Measurements from ENCODE around the gene LRRC32. TPM values are rescaled to one million over a fixed set of nuclear protein-coding genes. Genes with fewer than 3 reads are reported as not detected.

LRRC32 gene
- total and polyA plus RNA-seq, 2 experiments from 2014 or later: 0.42 to 0.58 TPM

- TF ChIP-seq, protein P1, sequence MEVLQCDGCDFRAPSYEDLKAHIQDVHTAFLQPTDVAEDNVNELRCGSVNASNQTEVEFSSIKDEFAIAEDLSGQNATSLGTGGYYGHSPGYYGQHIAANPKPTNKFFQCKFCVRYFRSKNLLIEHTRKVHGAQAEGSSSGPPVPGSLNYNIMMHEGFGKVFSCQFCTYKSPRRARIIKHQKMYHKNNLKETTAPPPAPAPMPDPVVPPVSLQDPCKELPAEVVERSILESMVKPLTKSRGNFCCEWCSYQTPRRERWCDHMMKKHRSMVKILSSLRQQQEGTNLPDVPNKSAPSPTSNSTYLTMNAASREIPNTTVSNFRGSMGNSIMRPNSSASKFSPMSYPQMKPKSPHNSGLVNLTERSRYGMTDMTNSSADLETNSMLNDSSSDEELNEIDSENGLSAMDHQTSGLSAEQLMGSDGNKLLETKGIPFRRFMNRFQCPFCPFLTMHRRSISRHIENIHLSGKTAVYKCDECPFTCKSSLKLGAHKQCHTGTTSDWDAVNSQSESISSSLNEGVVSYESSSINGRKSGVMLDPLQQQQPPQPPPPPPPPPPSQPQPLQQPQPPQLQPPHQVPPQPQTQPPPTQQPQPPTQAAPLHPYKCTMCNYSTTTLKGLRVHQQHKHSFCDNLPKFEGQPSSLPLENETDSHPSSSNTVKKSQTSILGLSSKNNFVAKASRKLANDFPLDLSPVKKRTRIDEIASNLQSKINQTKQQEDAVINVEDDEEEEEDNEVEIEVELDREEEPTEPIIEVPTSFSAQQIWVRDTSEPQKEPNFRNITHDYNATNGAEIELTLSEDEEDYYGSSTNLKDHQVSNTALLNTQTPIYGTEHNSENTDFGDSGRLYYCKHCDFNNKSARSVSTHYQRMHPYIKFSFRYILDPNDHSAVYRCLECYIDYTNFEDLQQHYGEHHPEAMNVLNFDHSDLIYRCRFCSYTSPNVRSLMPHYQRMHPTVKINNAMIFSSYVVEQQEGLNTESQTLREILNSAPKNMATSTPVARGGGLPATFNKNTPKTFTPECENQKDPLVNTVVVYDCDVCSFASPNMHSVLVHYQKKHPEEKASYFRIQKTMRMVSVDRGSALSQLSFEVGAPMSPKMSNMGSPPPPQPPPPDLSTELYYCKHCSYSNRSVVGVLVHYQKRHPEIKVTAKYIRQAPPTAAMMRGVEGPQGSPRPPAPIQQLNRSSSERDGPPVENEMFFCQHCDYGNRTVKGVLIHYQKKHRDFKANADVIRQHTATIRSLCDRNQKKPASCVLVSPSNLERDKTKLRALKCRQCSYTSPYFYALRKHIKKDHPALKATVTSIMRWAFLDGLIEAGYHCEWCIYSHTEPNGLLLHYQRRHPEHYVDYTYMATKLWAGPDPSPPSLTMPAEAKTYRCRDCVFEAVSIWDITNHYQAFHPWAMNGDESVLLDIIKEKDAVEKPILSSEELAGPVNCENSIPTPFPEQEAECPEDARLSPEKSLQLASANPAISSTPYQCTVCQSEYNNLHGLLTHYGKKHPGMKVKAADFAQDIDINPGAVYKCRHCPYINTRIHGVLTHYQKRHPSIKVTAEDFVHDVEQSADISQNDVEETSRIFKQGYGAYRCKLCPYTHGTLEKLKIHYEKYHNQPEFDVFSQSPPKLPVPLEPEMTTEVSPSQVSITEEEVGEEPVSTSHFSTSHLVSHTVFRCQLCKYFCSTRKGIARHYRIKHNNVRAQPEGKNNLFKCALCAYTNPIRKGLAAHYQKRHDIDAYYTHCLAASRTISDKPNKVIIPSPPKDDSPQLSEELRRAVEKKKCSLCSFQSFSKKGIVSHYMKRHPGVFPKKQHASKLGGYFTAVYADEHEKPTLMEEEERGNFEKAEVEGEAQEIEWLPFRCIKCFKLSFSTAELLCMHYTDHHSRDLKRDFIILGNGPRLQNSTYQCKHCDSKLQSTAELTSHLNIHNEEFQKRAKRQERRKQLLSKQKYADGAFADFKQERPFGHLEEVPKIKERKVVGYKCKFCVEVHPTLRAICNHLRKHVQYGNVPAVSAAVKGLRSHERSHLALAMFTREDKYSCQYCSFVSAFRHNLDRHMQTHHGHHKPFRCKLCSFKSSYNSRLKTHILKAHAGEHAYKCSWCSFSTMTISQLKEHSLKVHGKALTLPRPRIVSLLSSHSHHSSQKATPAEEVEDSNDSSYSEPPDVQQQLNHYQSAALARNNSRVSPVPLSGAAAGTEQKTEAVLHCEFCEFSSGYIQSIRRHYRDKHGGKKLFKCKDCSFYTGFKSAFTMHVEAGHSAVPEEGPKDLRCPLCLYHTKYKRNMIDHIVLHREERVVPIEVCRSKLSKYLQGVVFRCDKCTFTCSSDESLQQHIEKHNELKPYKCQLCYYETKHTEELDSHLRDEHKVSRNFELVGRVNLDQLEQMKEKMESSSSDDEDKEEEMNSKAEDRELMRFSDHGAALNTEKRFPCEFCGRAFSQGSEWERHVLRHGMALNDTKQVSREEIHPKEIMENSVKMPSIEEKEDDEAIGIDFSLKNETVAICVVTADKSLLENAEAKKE (CRISPR knock-in tag; IDR thresholded peaks at IDR 0.05): no peak
- TF ChIP-seq NANOG (IDR thresholded peaks at IDR 0.05; ENCODE audit: borderline replicate concordance) (no peak), CTCF (conservative IDR thresholded peaks at IDR 0.05; ENCODE audit: low read depth in 2 of 2) (no peak), EZH2phosphoT487 (IDR thresholded peaks at IDR 0.05; ENCODE audit: unreplicated experiment) (no peak)
Measured at GRCh38 chr11:76673176-76674142, 2.9 kb upstream of the LRRC32 start (continued).
